Common myeloid progenitor, CD34-positive (primary cell): ENCODE data around the gene ELOVL4.

Experiments
- CTCF ChIA-PET: fragments of 350-600 bp; sonication (Branson Sonifier 250); formaldehyde crosslinking; loops from one replicate; lab custom pipeline; 2021; ENCODE audit warnings: antibody characterized with exemption; lab: Charles Lee
- POLR2A ChIA-PET: fragments of 350-600 bp; sonication (Branson Sonifier 250); formaldehyde crosslinking; loops from one replicate; lab custom pipeline; 2021; ENCODE audit warnings: antibody characterized with exemption; lab: Charles Lee
- DNase-seq, 3 donors: peaks; one replicate each; pipeline versions ENCODE4 v3.0.0 to v3.0.0-alpha.2; 2013
- H3K27ac ChIP-seq, 2 experiments: 1 replicate in 1 of 2; 2 replicates in 1 of 2; pipeline ENCODE4 v1.7.0; 2013; ENCODE audit warnings: inconsistent platforms in 2 of 2, low read length in 2 of 2, mild to moderate bottlenecking in 2 of 2, low read depth in 1 of 2, moderate library complexity in 1 of 2; ENCODE audit not compliant: severe bottlenecking in 2 of 2, insufficient read depth in 1 of 2, poor library complexity in 1 of 2
- H3K27me3 ChIP-seq, 5 experiments: replicated peaks in 2 of 5; 1 replicate in 3 of 5; 2 replicates in 2 of 5; pipeline versions ENCODE4 v1.6.1 to v1.7.0; 2013; ENCODE audit warnings: low read length in 4 of 5, mild to moderate bottlenecking in 2 of 5, moderate library complexity in 2 of 5, inconsistent platforms in 1 of 5; ENCODE audit not compliant: insufficient read depth in 5 of 5, control insufficient read depth in 4 of 5
- H3K36me3 ChIP-seq, 4 experiments: 1 replicate in 2 of 4; 2 replicates in 2 of 4; pipeline versions ENCODE4 v1.6.1 to v1.7.0; 2013; ENCODE audit warnings: low read length in 3 of 4, control low read depth in 1 of 4, mild to moderate bottlenecking in 1 of 4; ENCODE audit not compliant: control insufficient read depth in 4 of 4, insufficient read depth in 4 of 4
- H3K4me1 ChIP-seq, 4 experiments: 1 replicate in 3 of 4; 2 replicates in 1 of 4; pipeline versions ENCODE4 v1.6.1 to v1.7.1; 2013; ENCODE audit warnings: low read length in 3 of 4, mild to moderate bottlenecking in 3 of 4, control low read depth in 1 of 4, inconsistent platforms in 1 of 4, moderate library complexity in 1 of 4; ENCODE audit not compliant: control insufficient read depth in 4 of 4, insufficient read depth in 4 of 4; ENCODE audit errors: control extremely low read depth in 1 of 4
- H3K4me3 ChIP-seq, 7 experiments: 1 replicate in 4 of 7; 2 replicates in 3 of 7; pipeline versions ENCODE4 v1.5.1 to v1.7.0; 2013; ENCODE audit warnings: mild to moderate bottlenecking in 7 of 7, low read length in 6 of 7, moderate library complexity in 6 of 7, inconsistent platforms in 2 of 7, low read depth in 2 of 7, control low read depth in 1 of 7; ENCODE audit not compliant: insufficient read depth in 4 of 7, control insufficient read depth in 1 of 7; ENCODE audit errors: extremely low read depth in 1 of 7
- H3K9me3 ChIP-seq, 5 experiments: 1 replicate in 4 of 5; 2 replicates in 1 of 5; pipeline versions ENCODE4 v1.6.1 to v1.7.1; 2013; ENCODE audit warnings: low read length in 4 of 5, mild to moderate bottlenecking in 2 of 5, inconsistent platforms in 1 of 5, low read depth in 1 of 5, moderate library complexity in 1 of 5; ENCODE audit not compliant: control insufficient read depth in 4 of 5, insufficient read depth in 2 of 5; ENCODE audit errors: control extremely low read depth in 1 of 5
- WGBS: methylation state at CpG from one replicate; pipeline ENCODE4 v1.1.5; 2013; ENCODE audit not compliant: insufficient coverage; 5-methylcytosine and 5-hydroxymethylcytosine counted together

ELOVL4 gene

GRCh38 chr6:79872303-79872702 lies 75.0 kb downstream of the ELOVL4 start:
- peaks cover 0 to 5% (median 0%) of the 10 kb centered on the region in 5 experiments for H3K27me3 ChIP-seq
- CTCF ChIA-PET, result interaction anchor here (1.2 kb wide), 1 partner anchor 94 kb away, joined by 3 read pairs; no protein-coding TSS in a partner anchor
- H3K36me3 ChIP-seq, result no peaks in the 10 kb centered on the region
- no peak overlapping the region for H3K27ac ChIP-seq
- POLR2A ChIA-PET, result no interaction called here
- 100% methylated on average over 1 of the region's 2 CpGs for WGBS
- H3K9me3 ChIP-seq, result no peaks in the 10 kb centered on the region
- peaks cover 0 to 8% (median 0%) of the 10 kb centered on the region in 4 experiments for H3K4me1 ChIP-seq
- H3K4me3 ChIP-seq, result no peak overlapping the region
- DNase-seq, result no peak

GRCh38 chr6:79869600-79870084 lies 77.7 kb downstream of the ELOVL4 start:
- H3K4me3 ChIP-seq, result peak overlapping the region in 5 of 7 experiments; percentile 43 to 76 (median 57)
- POLR2A ChIA-PET, result no interaction called here
- WGBS, result 1% methylated on average over 18 of the region's 20 CpGs

GRCh38 chr6:79869184-79869583 lies 78.2 kb downstream of the ELOVL4 start:
- CTCF ChIA-PET, result interaction anchor here (0.6 to 2.7 kb wide), 5 partner anchors 10 to 229 kb away, joined by 3 to 8 read pairs (median 3); no protein-coding TSS in a partner anchor
- no peaks in the 10 kb centered on the region for H3K36me3 ChIP-seq
- peak overlapping the region in 1 of 7 experiments; percentile 72 for H3K4me3 ChIP-seq
- H3K4me1 ChIP-seq, result peaks cover 0 to 8% (median 0%) of the 10 kb centered on the region in 4 experiments
- no peaks in the 10 kb centered on the region for H3K9me3 ChIP-seq
- H3K27me3 ChIP-seq, result no peaks in the 10 kb centered on the region
- POLR2A ChIA-PET, result no interaction called here
- 90% methylated on average over 4 of the region's 6 CpGs for WGBS
- H3K27ac ChIP-seq, result no peak overlapping the region
- no peak for DNase-seq

More at GRCh38 chr6:79869600-79870084, 77.7 kb downstream of the ELOVL4 start:
- CTCF ChIA-PET, result interaction anchor here (0.6 to 2.7 kb wide), 5 partner anchors 10 to 107 kb away, joined by 3 to 8 read pairs (median 4); no protein-coding TSS in a partner anchor
- Histone ChIP-seq H3K27me3 (peaks cover 0 to 2% (median 0%) of the 10 kb centered on the region in 5 experiments), H3K4me1 (peaks cover 0 to 8% (median 0%) of the 10 kb centered on the region in 4 experiments), H3K9me3 (no peaks in the 10 kb centered on the region), H3K27ac (no peak overlapping the region), H3K36me3 (no peaks in the 10 kb centered on the region)
- peak; percentile 72 to 82 (median 78) for DNase-seq

GRCh38 chr6:79868098-79868722 lies 79.1 kb downstream of the ELOVL4 start:
- ChIA-PET CTCF (interaction anchor here (0.5 to 2.7 kb wide), 8 partner anchors 19 to 629 kb away, joined by 3 to 8 read pairs (median 3); no protein-coding TSS in a partner anchor), POLR2A (no interaction called here)
- WGBS, result 48% methylated on average over 9 of the region's 12 CpGs
- Histone ChIP-seq H3K4me1 (peaks cover 0 to 8% (median 0%) of the 10 kb centered on the region in 4 experiments), H3K27me3 (peaks cover 0 to 2% (median 0%) of the 10 kb centered on the region in 5 experiments), H3K4me3 (peak overlapping the region in 1 of 7 experiments; percentile 59), H3K27ac (no peak overlapping the region), H3K9me3 (no peaks in the 10 kb centered on the region), H3K36me3 (no peaks in the 10 kb centered on the region)
- peak; percentile 77 to 88 (median 82) for DNase-seq
